HEK293T (cell line): Measurements from ENCODE around the gene EXOC6B.

Source experiments
- ARNT ChIP-seq: fragments of 450-650 bp; IDR thresholded peaks from 2 replicates; pipeline ENCODE4 v1.6.1; 2017; ENCODE audit warnings: mild to moderate bottlenecking
- BHLHE40 ChIP-seq: fragments of 450-650 bp; IDR thresholded peaks from 2 replicates; pipeline ENCODE4 v1.6.1; 2016; ENCODE audit warnings: mild to moderate bottlenecking, moderate library complexity, borderline replicate concordance
- FOXA1 ChIP-seq: fragments of 450-650 bp; IDR thresholded peaks from 2 replicates; pipeline ENCODE4 v1.6.1; 2016; ENCODE audit warnings: mild to moderate bottlenecking
- FOXK2 ChIP-seq: fragments of 450-650 bp; IDR thresholded peaks from 2 replicates; pipeline ENCODE4 v1.6.1; 2016; ENCODE audit warnings: mild to moderate bottlenecking
- FOXM1 ChIP-seq: fragments of 450-650 bp; IDR thresholded peaks from 2 replicates; pipeline ENCODE4 v1.6.1; 2017; ENCODE audit warnings: mild to moderate bottlenecking, borderline replicate concordance
- PKNOX1 ChIP-seq: fragments of 450-650 bp; IDR thresholded peaks from 2 replicates; pipeline ENCODE4 v1.6.1; 2016
- SP1 ChIP-seq: fragments of 450-650 bp; IDR thresholded peaks from 2 replicates; pipeline ENCODE4 v1.6.1; 2017

- TF ChIP-seq FOXK2 (no peak), FOXA1 (no peak), BHLHE40 (no peak), SP1 (no peak), FOXM1 (no peak), PKNOX1 (no peak), ARNT (no peak)
Observed at GRCh38 chr2:72497763-72498162, 328.1 kb downstream of the EXOC6B start.
